ENCODE data around the gene PLA2G12A.

The PLA2G12A gene

GRCh38 chr4:109729718-109730618, at the start of gene PLA2G12A:
PLA2G12A (minus strand) TSS chr4:109730070; CDS start chr4:109729809, 261 bp downstream.
- peak; percentile 85 for ATAC-seq
- no peak for TF ChIP-seq ZFP3 (CRISPR knock-in tag; IDR thresholded peaks at IDR 0.05)
- TF ChIP-seq, protein P1, sequence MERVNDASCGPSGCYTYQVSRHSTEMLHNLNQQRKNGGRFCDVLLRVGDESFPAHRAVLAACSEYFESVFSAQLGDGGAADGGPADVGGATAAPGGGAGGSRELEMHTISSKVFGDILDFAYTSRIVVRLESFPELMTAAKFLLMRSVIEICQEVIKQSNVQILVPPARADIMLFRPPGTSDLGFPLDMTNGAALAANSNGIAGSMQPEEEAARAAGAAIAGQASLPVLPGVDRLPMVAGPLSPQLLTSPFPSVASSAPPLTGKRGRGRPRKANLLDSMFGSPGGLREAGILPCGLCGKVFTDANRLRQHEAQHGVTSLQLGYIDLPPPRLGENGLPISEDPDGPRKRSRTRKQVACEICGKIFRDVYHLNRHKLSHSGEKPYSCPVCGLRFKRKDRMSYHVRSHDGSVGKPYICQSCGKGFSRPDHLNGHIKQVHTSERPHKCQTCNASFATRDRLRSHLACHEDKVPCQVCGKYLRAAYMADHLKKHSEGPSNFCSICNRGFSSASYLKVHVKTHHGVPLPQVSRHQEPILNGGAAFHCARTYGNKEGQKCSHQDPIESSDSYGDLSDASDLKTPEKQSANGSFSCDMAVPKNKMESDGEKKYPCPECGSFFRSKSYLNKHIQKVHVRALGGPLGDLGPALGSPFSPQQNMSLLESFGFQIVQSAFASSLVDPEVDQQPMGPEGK (CRISPR knock-in tag; IDR thresholded peaks at IDR 0.05; ENCODE audit: borderline replicate concordance): no peak
- no peak for TF ChIP-seq PPARA (CRISPR knock-in tag; IDR thresholded peaks at IDR 0.05; ENCODE audit: borderline replicate concordance)
- no peak for TF ChIP-seq CSRNP3 (CRISPR knock-in tag; IDR thresholded peaks at IDR 0.05)
- no peak for TF ChIP-seq RARB (CRISPR knock-in tag; IDR thresholded peaks at IDR 0.05)
- TF ChIP-seq CSDC2 (CRISPR knock-in tag; IDR thresholded peaks at IDR 0.05): no peak
- TF ChIP-seq ISL1 (CRISPR knock-in tag; IDR thresholded peaks at IDR 0.05): no peak
- no peak for TF ChIP-seq OSR1 (CRISPR knock-in tag; IDR thresholded peaks at IDR 0.05)
- no peak for TF ChIP-seq ZNF70 (CRISPR knock-in tag; IDR thresholded peaks at IDR 0.05)
- no peak for TF ChIP-seq ZNF565 (CRISPR knock-in tag; conservative IDR thresholded peaks at IDR 0.05; ENCODE audit: low read depth)

GRCh38 chr4:109764789-109765402, 35.0 kb upstream of the PLA2G12A start:
- TF ChIP-seq PPARA (CRISPR knock-in tag; IDR thresholded peaks at IDR 0.05; ENCODE audit: borderline replicate concordance): no peak
- TF ChIP-seq TCF4 (CRISPR knock-in tag; IDR thresholded peaks at IDR 0.05; ENCODE audit: borderline replicate concordance): no peak
- TF ChIP-seq, protein P1 (CRISPR knock-in tag; IDR thresholded peaks at IDR 0.05; ENCODE audit: borderline replicate concordance): no peak
- ATAC-seq: no peak

- no peak for TF ChIP-seq CREB5 (CRISPR knock-in tag; IDR thresholded peaks at IDR 0.05; ENCODE audit: low read depth)
- no peak for TF ChIP-seq CSRNP3 (CRISPR knock-in tag; IDR thresholded peaks at IDR 0.05)
- TF ChIP-seq ZNF70 (CRISPR knock-in tag; IDR thresholded peaks at IDR 0.05): no peak
- no peak for TF ChIP-seq ZFP3 (CRISPR knock-in tag; IDR thresholded peaks at IDR 0.05)
- TF ChIP-seq, protein P2, sequence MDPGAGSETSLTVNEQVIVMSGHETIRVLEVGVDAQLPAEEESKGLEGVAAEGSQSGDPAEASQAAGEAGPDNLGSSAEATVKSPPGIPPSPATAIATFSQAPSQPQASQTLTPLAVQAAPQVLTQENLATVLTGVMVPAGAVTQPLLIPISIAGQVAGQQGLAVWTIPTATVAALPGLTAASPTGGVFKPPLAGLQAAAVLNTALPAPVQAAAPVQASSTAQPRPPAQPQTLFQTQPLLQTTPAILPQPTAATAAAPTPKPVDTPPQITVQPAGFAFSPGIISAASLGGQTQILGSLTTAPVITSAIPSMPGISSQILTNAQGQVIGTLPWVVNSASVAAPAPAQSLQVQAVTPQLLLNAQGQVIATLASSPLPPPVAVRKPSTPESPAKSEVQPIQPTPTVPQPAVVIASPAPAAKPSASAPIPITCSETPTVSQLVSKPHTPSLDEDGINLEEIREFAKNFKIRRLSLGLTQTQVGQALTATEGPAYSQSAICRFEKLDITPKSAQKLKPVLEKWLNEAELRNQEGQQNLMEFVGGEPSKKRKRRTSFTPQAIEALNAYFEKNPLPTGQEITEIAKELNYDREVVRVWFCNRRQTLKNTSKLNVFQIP (CRISPR knock-in tag; IDR thresholded peaks at IDR 0.05; ENCODE audit: borderline replicate concordance, low read depth): no peak
- TF ChIP-seq OSR1 (CRISPR knock-in tag; IDR thresholded peaks at IDR 0.05): no peak
- no peak for TF ChIP-seq RARB (CRISPR knock-in tag; IDR thresholded peaks at IDR 0.05)
- no peak for TF ChIP-seq TSHZ2 (CRISPR knock-in tag; IDR thresholded peaks at IDR 0.05)
- TF ChIP-seq ZFP30 (CRISPR knock-in tag; IDR thresholded peaks at IDR 0.05): no peak
- TF ChIP-seq ESRRG (CRISPR knock-in tag; IDR thresholded peaks at IDR 0.05): no peak
- no peak for ATAC-seq
Measured at GRCh38 chr4:109764376-109764775, 34.5 kb upstream of the PLA2G12A start.

Data from SK-N-SH treated with all-trans-retinoic acid at 6 μM for 48 hours (cell line).